HG03520 (cell line): ENCODE measurements around the gene TNFRSF1A.

Experiments used
- ATAC-seq: cut with Tn5 transposase; IDR thresholded peaks from one replicate; pipeline ENCODE4 v1.9.1; 2021; ENCODE audit warnings: mild to moderate bottlenecking, moderate library complexity; ENCODE audit not compliant: unreplicated experiment

The TNFRSF1A gene

DNA sequence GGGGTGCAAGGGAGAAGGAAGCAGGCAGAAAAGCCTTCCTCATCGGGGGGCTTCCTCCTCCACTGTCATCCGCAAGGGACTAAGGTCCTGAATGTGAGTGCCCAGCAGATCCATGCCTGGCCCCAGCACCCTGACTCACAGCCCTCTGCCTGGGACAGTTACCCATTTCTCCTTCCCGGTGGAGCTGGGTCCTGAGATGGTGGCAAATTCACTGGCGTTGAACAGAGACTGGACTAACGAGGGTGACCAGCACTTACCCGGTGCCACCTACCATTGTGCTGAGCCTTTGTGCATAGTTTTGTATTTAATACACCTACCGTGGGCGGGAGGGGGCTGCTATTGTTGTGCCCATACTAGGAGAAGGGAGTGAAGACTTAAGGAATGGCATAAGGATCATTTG lies 62.2 kb downstream of the TNFRSF1A start:
- ATAC-seq = no peak

DNA sequence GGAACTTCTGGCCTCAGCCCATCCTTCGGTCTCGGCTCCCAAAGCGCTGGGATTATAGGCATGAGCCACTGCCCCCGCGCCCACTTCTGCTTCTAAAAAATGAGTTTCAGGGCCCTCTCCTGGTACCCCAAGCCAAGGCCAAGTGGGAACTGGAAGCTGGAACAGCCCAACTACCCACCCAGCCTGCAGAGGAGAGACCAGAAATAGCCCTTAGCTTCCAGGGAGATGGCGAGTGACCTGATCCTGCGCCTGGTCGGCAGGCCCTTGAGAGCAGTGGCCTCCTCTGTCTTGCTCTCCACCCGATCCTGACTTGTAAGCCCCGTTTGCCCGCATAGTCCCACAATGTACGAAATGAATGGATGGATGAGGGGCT lies 62.6 kb downstream of the TNFRSF1A start:
- ATAC-seq = no peak
